Stimulated activated CD4-positive, alpha-beta T cell treated with anti-CD3 and anti-CD28 coated beads, Interleukin-4, amount 100 ng/mL, for 24 hours (primary cell): Measurements from ENCODE around the gene POC1A.
"Not testable (repeated sequence)": the region's sequence is repeated elsewhere in the genome, so short reads cannot be mapped to it uniquely, and the experiment has no call there.

Experiments
- DNase-seq: peaks from one replicate; pipeline ENCODE4 v3.0.0-alpha.2; 2020

POC1A gene

GRCh38 chr3:52041118-52041731 lies 113.0 kb downstream of the POC1A start:
- DNase-seq, result no peak

- DNase-seq, result no peak
Measured at GRCh38 chr3:52040600-52040999, 113.6 kb downstream of the POC1A start.

GRCh38 chr3:52039846-52040245 lies 114.4 kb downstream of the POC1A start:
- DNase-seq, result no peak

- DNase-seq, result no peak
Measured at GRCh38 chr3:52039426-52039825, 114.8 kb downstream of the POC1A start.

GRCh38 chr3:52038227-52038626 lies 116.0 kb downstream of the POC1A start:
- no peak for DNase-seq

GRCh38 chr3:52037291-52037690 lies 116.9 kb downstream of the POC1A start:
- DNase-seq, result no peak

- no peak for DNase-seq
Measured at GRCh38 chr3:52036829-52037228, 117.4 kb downstream of the POC1A start.

- no peak for DNase-seq
Measured at GRCh38 chr3:52036222-52036694, 118.0 kb downstream of the POC1A start.

GRCh38 chr3:52034651-52035050 lies 119.6 kb downstream of the POC1A start:
- no peak for DNase-seq

GRCh38 chr3:52034212-52034611 lies 120.0 kb downstream of the POC1A start:
- no peak for DNase-seq

- DNase-seq, result not testable (repeated sequence)
Measured at GRCh38 chr3:52033748-52034147, 120.5 kb downstream of the POC1A start.

GRCh38 chr3:52032702-52033408 lies 121.4 kb downstream of the POC1A start:
- no peak for DNase-seq

- no peak for DNase-seq
Measured at GRCh38 chr3:52031896-52032295, 122.3 kb downstream of the POC1A start.

GRCh38 chr3:52030714-52031310 lies 123.4 kb downstream of the POC1A start:
- DNase-seq, result no peak

GRCh38 chr3:52029535-52029934 lies 124.7 kb downstream of the POC1A start:
- DNase-seq, result no peak

- no peak for DNase-seq
Measured at GRCh38 chr3:52029053-52029452, 125.2 kb downstream of the POC1A start.

GRCh38 chr3:52028572-52028971 lies 125.7 kb downstream of the POC1A start:
- no peak for DNase-seq

- DNase-seq, result no peak
Measured at GRCh38 chr3:52026041-52026440, 128.2 kb downstream of the POC1A start.

GRCh38 chr3:52025453-52025852 lies 128.8 kb downstream of the POC1A start:
- no peak for DNase-seq
